ENCODE data around the gene CNBP. TPM values are rescaled to one million over a fixed set of nuclear protein-coding genes. Genes with fewer than 3 reads are reported as not detected.

The CNBP gene
- total and polyA plus RNA-seq, 10 of the 15 experiments (the other 5 are each of a cell fraction or from before 2014, with no cell fraction given), result 300 to 719 (median 439) TPM

DNA sequence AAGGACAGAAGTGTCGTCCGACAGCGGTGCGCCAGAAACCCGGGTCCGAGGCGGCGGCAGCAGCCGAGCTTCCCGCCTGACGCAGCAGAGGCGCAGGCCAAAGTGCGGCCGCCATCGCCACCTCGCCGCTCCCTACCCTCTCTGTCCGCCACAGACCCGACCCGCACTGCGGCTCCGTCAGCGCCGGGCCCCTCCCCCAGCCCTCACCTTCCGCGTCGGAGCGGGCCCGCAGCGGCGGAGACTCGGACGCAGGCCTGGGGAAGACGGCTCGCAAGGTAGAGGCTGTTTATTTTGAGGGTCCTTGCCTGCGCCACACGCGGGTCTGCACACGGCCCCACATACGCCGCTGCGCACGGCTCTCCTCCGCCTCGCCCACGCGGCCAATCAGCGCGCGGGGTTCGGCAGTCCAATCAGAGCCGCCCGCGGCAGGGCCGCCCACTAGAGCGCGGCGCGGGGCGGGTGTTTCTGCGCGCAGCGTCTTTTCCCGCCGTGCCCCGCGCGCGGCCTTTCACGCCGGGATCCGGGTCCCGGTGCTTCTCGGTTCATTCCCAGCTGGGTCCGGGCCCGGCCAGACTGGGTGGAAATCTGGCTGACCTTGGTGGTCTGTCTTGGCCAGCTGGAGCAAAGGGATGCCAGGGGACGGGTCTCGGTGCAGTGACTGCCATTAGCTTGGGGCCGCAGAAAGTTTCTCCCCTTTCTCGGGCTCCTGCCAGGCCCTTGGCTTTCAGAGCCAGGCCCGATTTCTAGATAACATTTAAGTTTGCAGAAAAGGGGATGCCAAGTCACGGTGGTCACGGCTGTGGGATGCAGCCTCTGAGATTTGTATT, at the start of gene CNBP (continued):
- peak; percentile 77; the same call in 1 of the 2 replicates for TF ChIP-seq TCF3 (IDR thresholded peaks at IDR 0.05; ENCODE audit: borderline replicate concordance, insufficient read depth, low read depth, low read length)
- TF ChIP-seq MXI1 (IDR thresholded peaks at IDR 0.05; ENCODE audit: low read depth, low read length), result peak; percentile 77
- no peak for TF ChIP-seq PAX8 (IDR thresholded peaks at IDR 0.05)
- peak; percentile 47 for TF ChIP-seq NRF1 (conservative IDR thresholded peaks at IDR 0.05; ENCODE audit: low read depth, low read length)
- no peak for TF ChIP-seq RBBP5 (conservative IDR thresholded peaks at IDR 0.05)
- no peak for TF ChIP-seq CBX3 (IDR thresholded peaks at IDR 0.05; ENCODE audit: borderline replicate concordance, low read depth)
- no peak for TF ChIP-seq JUNB (IDR thresholded peaks at IDR 0.05)
- TF ChIP-seq TBL1XR1 (IDR thresholded peaks at IDR 0.05; ENCODE audit: low read depth, low read length), result no peak
- TF ChIP-seq, protein P1, sequence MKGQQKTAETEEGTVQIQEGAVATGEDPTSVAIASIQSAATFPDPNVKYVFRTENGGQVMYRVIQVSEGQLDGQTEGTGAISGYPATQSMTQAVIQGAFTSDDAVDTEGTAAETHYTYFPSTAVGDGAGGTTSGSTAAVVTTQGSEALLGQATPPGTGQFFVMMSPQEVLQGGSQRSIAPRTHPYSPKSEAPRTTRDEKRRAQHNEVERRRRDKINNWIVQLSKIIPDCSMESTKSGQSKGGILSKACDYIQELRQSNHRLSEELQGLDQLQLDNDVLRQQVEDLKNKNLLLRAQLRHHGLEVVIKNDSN (IDR thresholded peaks at IDR 0.05; ENCODE audit: borderline replicate concordance, extremely low read length, insufficient read depth, low read depth, low read length), result no peak
- no peak for TF ChIP-seq EZH2 (IDR thresholded peaks at IDR 0.05; ENCODE audit: borderline replicate concordance, control insufficient read depth, low read depth, low read length)
- no peak for TF ChIP-seq ZNF217 (IDR thresholded peaks at IDR 0.05)
- TF ChIP-seq ASH2L (IDR thresholded peaks at IDR 0.05; ENCODE audit: borderline replicate concordance, low read depth), result no peak
- TF ChIP-seq CEBPZ (IDR thresholded peaks at IDR 0.05; ENCODE audit: low read depth, low read length), result no peak
- no peak for TF ChIP-seq TARDBP (IDR thresholded peaks at IDR 0.05; ENCODE audit: borderline replicate concordance)
- peak; percentile 68; the same call in 1 of the 2 replicates for TF ChIP-seq ZNF207 (IDR thresholded peaks at IDR 0.05; ENCODE audit: borderline replicate concordance)
- peak; percentile 85 for TF ChIP-seq CBFB (IDR thresholded peaks at IDR 0.05; ENCODE audit: low read depth)
- TF ChIP-seq EP300 (IDR thresholded peaks at IDR 0.05; ENCODE audit: borderline replicate concordance in 1 of 2, control insufficient read depth in 1 of 2, low read depth in 2 of 2, low read length in 2 of 2), result no peak
- TF ChIP-seq CHD1 (IDR thresholded peaks at IDR 0.05; ENCODE audit: low read depth, low read length), result peak; percentile 65
- TF ChIP-seq HCFC1 (IDR thresholded peaks at IDR 0.05; ENCODE audit: low read length), result peak; percentile 53; the same call in 1 of the 2 replicates
- no peak for TF ChIP-seq EED (IDR thresholded peaks at IDR 0.05; ENCODE audit: low read depth)
- TF ChIP-seq, protein P2, sequence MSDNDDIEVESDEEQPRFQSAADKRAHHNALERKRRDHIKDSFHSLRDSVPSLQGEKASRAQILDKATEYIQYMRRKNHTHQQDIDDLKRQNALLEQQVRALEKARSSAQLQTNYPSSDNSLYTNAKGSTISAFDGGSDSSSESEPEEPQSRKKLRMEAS (IDR thresholded peaks at IDR 0.05; ENCODE audit: low read depth, low read length), result peak; percentile 65; the same call in 1 of the 2 replicates
- no peak for TF ChIP-seq SKIL (IDR thresholded peaks at IDR 0.05; ENCODE audit: low read depth, poor library complexity, severe bottlenecking)
- TF ChIP-seq CBX5 (IDR thresholded peaks at IDR 0.05; ENCODE audit: low read depth), result no peak
- no peak for TF ChIP-seq SREBF2 (IDR thresholded peaks at IDR 0.05; ENCODE audit: low read length)
- peak; percentile 15 for TF ChIP-seq SIX5 (IDR thresholded peaks at IDR 0.05; ENCODE audit: low read depth, low read length, severe bottlenecking)

All from GM12878 (cell line).